ENCODE measurements around the gene GRB10. TPM values are rescaled to one million over a fixed set of nuclear protein-coding genes. Genes with fewer than 3 reads are reported as not detected.
"Not testable (repeated sequence)": the region's sequence is repeated elsewhere in the genome, so short reads cannot be mapped to it uniquely, and the experiment has no call there.

Gene GRB10
- total RNA-seq, 5 donors from 2014 or later (not counting 1 experiment from before 2014, with no cell fraction given) = 7.1 to 11.1 (median 10.1) TPM

DNA sequence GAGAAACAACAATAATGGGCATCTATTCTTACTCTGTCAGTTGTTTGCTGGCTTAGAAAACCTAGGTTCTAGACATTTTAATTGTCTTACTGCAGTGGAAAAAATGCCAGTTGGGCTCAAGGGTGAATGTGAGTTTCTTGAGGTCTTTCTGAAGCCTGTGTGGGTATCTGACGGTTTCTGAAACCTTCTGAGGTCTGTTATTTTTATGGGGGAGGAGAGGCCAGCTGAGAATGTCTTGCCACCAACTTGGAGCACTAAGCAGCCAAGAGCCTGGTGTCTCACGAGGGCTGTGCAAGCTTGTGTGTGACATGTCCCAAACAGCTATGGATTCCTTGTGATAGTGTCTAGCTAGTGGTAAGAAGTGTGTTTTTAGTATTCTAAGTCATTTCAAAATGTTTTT is 193.3 kb downstream of the GRB10 start:
- peaks cover 0 to 9% of the 10 kb centered on the region in 2 experiments for H3K27me3 ChIP-seq (replicated peaks in 1 of 2; ENCODE audit: control insufficient read depth in 2 of 2, extremely low read depth in 1 of 2, insufficient read depth in 2 of 2, low read length in 1 of 2)
- H3K4me1 ChIP-seq (ENCODE audit: control insufficient read depth in 1 of 2, extremely low read depth in 1 of 2, insufficient read depth in 2 of 2, low read length in 2 of 2) = peaks cover 0 to 4% of the 10 kb centered on the region in 2 experiments
- Mint-ChIP-seq H3K4me1 (peaks cover 2 to 4% (median 4%) of the 10 kb centered on the region in 3 donors), H3K4me3 (no peak overlapping the region), H3K36me3 (peaks cover 8% of the 10 kb centered on the region), H3K9me3 (no peaks in the 10 kb centered on the region), H3K27ac (no peak overlapping the region), H3K27me3 (peaks cover 3 to 8% of the 10 kb centered on the region in 2 donors)
- no peak overlapping the region for H3K4me3 ChIP-seq (ENCODE audit: control insufficient read depth in 1 of 2, extremely low read depth in 1 of 2, low read length in 1 of 2)
- DNase-seq (no peak), ATAC-seq (replicated peaks in 1 of 4) (no peak)
- ChIA-PET POLR2A (no interaction called here), CTCF (no interaction called here)
- no peak overlapping the region for H3K27ac ChIP-seq (ENCODE audit: low read length)
- H3K9me3 ChIP-seq = no peaks in the 10 kb centered on the region
- no peaks in the 10 kb centered on the region for H3K36me3 ChIP-seq (ENCODE audit: control insufficient read depth in 2 of 2, extremely low read depth in 1 of 2, insufficient read depth in 1 of 2, low read length in 1 of 2)
- 54% methylated on average over 2 of the region's 2 CpGs for WGBS (ENCODE audit: insufficient coverage)

DNA sequence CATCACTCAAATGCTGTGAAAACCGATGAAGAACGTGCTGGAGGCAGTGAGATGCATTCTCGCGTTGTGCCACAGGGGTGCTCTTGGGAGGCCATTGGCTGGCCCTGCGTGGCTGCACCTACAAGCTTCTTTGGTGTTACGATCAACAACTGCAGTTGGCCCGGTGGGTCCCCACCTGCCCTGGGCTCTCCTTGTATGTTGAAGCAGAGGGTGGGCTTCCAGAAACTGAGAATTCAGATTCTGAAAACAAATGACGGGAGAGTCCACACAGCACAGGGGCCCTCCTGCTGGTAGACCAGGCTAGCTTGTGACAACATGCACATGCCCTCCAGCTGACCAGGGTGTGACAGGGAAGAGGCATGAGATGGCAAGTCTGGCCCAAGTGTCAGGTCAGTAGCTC is 193.8 kb downstream of the GRB10 start:
- ChIA-PET POLR2A (no interaction called here), CTCF (no interaction called here)
- Histone ChIP-seq H3K4me1 (ENCODE audit: control insufficient read depth in 1 of 2, extremely low read depth in 1 of 2, insufficient read depth in 2 of 2, low read length in 2 of 2) (peaks cover 0 to under 1% of the 10 kb centered on the region in 2 experiments), H3K27ac (ENCODE audit: low read length) (no peak overlapping the region), H3K27me3 (replicated peaks in 1 of 2; ENCODE audit: control insufficient read depth in 2 of 2, extremely low read depth in 1 of 2, insufficient read depth in 2 of 2, low read length in 1 of 2) (peaks cover 0 to 12% of the 10 kb centered on the region in 2 experiments), H3K9me3 (no peaks in the 10 kb centered on the region), H3K4me3 (ENCODE audit: control insufficient read depth in 1 of 2, extremely low read depth in 1 of 2, low read length in 1 of 2) (no peak overlapping the region), H3K36me3 (ENCODE audit: control insufficient read depth in 2 of 2, extremely low read depth in 1 of 2, insufficient read depth in 1 of 2, low read length in 1 of 2) (no peaks in the 10 kb centered on the region)
- ATAC-seq (replicated peaks in 1 of 4) (no peak), DNase-seq (no peak)
- H3K4me3 Mint-ChIP-seq = no peak overlapping the region
- H3K27me3 Mint-ChIP-seq = peaks cover 3 to 8% of the 10 kb centered on the region in 2 donors
- H3K27ac Mint-ChIP-seq = no peak overlapping the region
- WGBS (ENCODE audit: insufficient coverage) = 83% methylated on average over 8 of the region's 8 CpGs
- H3K4me1 Mint-ChIP-seq = peaks cover 0 to under 1% (median under 1%) of the 10 kb centered on the region in 3 donors
- H3K36me3 Mint-ChIP-seq = peaks cover 8% of the 10 kb centered on the region
- peaks cover under 1 to 2% (median 2%) of the 10 kb centered on the region in 3 donors for H3K9me3 Mint-ChIP-seq

DNA sequence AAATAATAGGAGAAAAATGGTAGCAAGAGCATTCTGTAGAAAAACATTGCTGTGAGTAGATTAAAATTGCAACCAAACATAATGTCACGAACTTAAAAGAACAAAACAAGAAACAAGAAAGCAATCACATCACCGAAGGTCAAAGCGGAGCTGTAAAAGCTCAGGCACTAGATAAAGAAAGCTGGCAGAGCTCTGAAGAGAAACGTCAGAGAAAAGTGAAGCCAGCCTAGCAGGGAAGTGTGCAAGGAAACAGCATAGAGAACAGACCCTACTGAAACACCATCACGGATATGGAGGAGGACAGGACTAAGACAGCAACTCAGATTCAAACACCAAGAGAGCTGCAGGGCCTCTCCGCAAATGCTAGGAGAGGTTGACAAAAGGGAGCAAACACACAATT is 195.0 kb downstream of the GRB10 start:
- ChIA-PET CTCF (no interaction called here), POLR2A (no interaction called here)
- Mint-ChIP-seq H3K4me1 (no peaks in the 10 kb centered on the region), H3K27ac (no peak overlapping the region), H3K9me3 (peaks cover 6 to 14% (median 12%) of the 10 kb centered on the region in 3 donors), H3K4me3 (no peak overlapping the region), H3K27me3 (peaks cover 3 to 8% of the 10 kb centered on the region in 2 donors), H3K36me3 (peaks cover 7% of the 10 kb centered on the region)
- Histone ChIP-seq H3K4me1 (ENCODE audit: control insufficient read depth in 1 of 2, extremely low read depth in 1 of 2, insufficient read depth in 2 of 2, low read length in 2 of 2) (no peaks in the 10 kb centered on the region), H3K36me3 (ENCODE audit: control insufficient read depth in 2 of 2, extremely low read depth in 1 of 2, insufficient read depth in 1 of 2, low read length in 1 of 2) (no peaks in the 10 kb centered on the region), H3K27ac (ENCODE audit: low read length) (no peak overlapping the region), H3K27me3 (replicated peaks in 1 of 2; ENCODE audit: control insufficient read depth in 2 of 2, extremely low read depth in 1 of 2, insufficient read depth in 2 of 2, low read length in 1 of 2) (peaks cover 0 to 12% of the 10 kb centered on the region in 2 experiments), H3K9me3 (no peaks in the 10 kb centered on the region), H3K4me3 (ENCODE audit: control insufficient read depth in 1 of 2, extremely low read depth in 1 of 2, low read length in 1 of 2) (no peak overlapping the region)
- ATAC-seq (replicated peaks in 1 of 4) = no peak
- WGBS (ENCODE audit: insufficient coverage) = 96% methylated on average over 3 of the region's 6 CpGs
- DNase-seq = no peak

DNA sequence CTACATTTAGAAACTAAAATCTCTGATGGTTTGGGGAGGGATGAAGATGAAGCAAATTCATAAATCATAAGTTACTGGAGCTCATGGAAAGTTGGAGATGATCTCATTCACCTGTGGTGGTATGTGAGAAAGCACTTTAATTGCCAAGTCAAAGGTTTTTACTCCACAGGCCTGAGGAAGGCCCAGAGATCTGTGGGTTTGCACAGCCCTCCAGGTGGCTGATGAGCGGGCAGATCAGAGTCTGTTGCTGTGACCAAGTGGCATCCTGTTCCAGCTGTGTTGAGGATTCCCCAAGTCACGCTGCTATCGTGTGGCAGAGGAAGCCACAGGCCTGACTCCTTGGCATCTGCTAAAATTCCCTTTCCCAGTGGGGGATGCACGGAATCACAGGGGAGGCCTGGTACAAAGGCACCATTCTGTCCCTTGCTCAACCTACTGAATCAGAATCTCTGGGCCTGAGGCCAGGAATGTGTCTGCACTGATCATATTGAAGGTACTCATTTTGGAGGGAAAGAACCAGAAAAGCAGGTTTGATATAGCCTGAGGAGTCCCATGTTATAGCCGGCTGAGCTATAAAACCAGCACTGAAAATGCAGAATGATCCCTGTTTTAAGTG is 197.8 kb downstream of the GRB10 start:
- Mint-ChIP-seq H3K36me3 (no peaks in the 10 kb centered on the region), H3K4me1 (no peaks in the 10 kb centered on the region), H3K27me3 (peaks cover 12 to 14% of the 10 kb centered on the region in 2 donors), H3K27ac (no peak overlapping the region), H3K4me3 (no peak overlapping the region), H3K9me3 (peaks cover 6 to 21% (median 19%) of the 10 kb centered on the region in 3 donors)
- CTCF ChIA-PET = interaction anchor here in 1 of 2 donors (0.6 kb wide), 1 partner anchor 403 kb away, joined by 3 read pairs; no protein-coding TSS in a partner anchor
- Histone ChIP-seq H3K9me3 (no peaks in the 10 kb centered on the region), H3K27ac (ENCODE audit: low read length) (no peak overlapping the region), H3K4me3 (ENCODE audit: control insufficient read depth in 1 of 2, extremely low read depth in 1 of 2, low read length in 1 of 2) (no peak overlapping the region), H3K4me1 (ENCODE audit: control insufficient read depth in 1 of 2, extremely low read depth in 1 of 2, insufficient read depth in 2 of 2, low read length in 2 of 2) (no peaks in the 10 kb centered on the region), H3K36me3 (ENCODE audit: control insufficient read depth in 2 of 2, extremely low read depth in 1 of 2, insufficient read depth in 1 of 2, low read length in 1 of 2) (no peaks in the 10 kb centered on the region), H3K27me3 (replicated peaks in 1 of 2; ENCODE audit: control insufficient read depth in 2 of 2, extremely low read depth in 1 of 2, insufficient read depth in 2 of 2, low read length in 1 of 2) (peaks cover 0 to 7% of the 10 kb centered on the region in 2 experiments)
- DNase-seq (no peak), ATAC-seq (replicated peaks in 1 of 4) (no peak)
- POLR2A ChIA-PET = no interaction called here
- WGBS (ENCODE audit: insufficient coverage) = 58% methylated on average over 4 of the region's 5 CpGs

DNA sequence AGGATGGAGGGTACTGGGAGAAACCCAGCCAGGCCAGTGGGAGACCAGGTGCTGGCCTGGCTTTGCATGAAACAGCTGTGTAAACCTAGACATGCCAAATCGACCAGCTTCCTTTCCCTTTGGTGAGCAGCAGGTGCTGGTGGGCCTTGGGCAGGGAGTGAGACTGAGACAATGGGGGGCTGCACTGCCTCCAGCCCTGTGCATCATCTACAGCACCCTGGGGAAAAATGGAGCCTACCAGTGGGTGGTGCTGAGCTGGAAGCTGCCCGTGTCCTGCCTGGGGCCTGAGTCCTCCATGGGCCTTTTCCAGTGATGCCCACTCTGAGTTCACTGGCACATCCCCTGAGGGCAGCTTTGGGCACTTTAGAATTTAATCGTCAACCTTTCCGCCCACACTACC is 198.3 kb downstream of the GRB10 start:
- Mint-ChIP-seq H3K36me3 (no peaks in the 10 kb centered on the region), H3K27me3 (peaks cover 10 to 16% of the 10 kb centered on the region in 2 donors), H3K4me1 (no peaks in the 10 kb centered on the region), H3K9me3 (peaks cover 6 to 21% (median 19%) of the 10 kb centered on the region in 3 donors), H3K4me3 (no peak overlapping the region), H3K27ac (no peak overlapping the region)
- WGBS (ENCODE audit: insufficient coverage) = 48% methylated on average over 2 of the region's 4 CpGs
- Histone ChIP-seq H3K36me3 (ENCODE audit: control insufficient read depth in 2 of 2, extremely low read depth in 1 of 2, insufficient read depth in 1 of 2, low read length in 1 of 2) (no peaks in the 10 kb centered on the region), H3K27me3 (replicated peaks in 1 of 2; ENCODE audit: control insufficient read depth in 2 of 2, extremely low read depth in 1 of 2, insufficient read depth in 2 of 2, low read length in 1 of 2) (peaks cover 0 to 7% of the 10 kb centered on the region in 2 experiments), H3K4me3 (ENCODE audit: control insufficient read depth in 1 of 2, extremely low read depth in 1 of 2, low read length in 1 of 2) (no peak overlapping the region), H3K27ac (ENCODE audit: low read length) (no peak overlapping the region), H3K9me3 (no peaks in the 10 kb centered on the region), H3K4me1 (ENCODE audit: control insufficient read depth in 1 of 2, extremely low read depth in 1 of 2, insufficient read depth in 2 of 2, low read length in 2 of 2) (no peaks in the 10 kb centered on the region)
- DNase-seq (no peak), ATAC-seq (replicated peaks in 1 of 4) (no peak)
- POLR2A ChIA-PET = no interaction called here
- CTCF ChIA-PET = interaction anchor here in 1 of 2 donors (0.6 kb wide), 1 partner anchor 403 kb away, joined by 3 read pairs; no protein-coding TSS in a partner anchor

DNA sequence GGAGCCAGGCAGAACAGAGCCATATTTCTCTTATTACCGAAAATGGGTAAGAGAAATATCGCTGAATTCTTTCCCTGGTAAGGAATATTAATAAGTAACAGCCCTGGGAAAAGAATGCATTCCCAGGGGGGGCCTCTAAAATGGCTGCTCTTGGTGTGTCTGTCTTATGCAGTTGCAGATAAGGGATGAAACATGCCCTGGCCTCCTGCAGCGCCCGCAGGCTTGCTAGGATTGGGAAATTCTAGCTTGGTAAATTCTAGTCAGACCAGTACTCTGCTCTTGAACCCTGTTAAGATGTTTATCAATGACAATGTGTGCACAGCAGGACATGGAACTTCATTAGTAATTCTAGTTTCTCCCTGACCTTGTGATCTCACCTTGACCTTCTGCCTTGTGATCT is 199.4 kb downstream of the GRB10 start:
- WGBS (ENCODE audit: insufficient coverage) = no CpG with 5 or more reads among the region's 4 CpGs

More for the DNA sequence above, 199.4 kb downstream of the GRB10 start:
- POLR2A ChIA-PET; H3K4me1 ChIP-seq (ENCODE audit: control insufficient read depth in 1 of 2, extremely low read depth in 1 of 2, insufficient read depth in 2 of 2, low read length in 2 of 2); H3K27me3 ChIP-seq (replicated peaks in 1 of 2; ENCODE audit: control insufficient read depth in 2 of 2, extremely low read depth in 1 of 2, insufficient read depth in 2 of 2, low read length in 1 of 2); CTCF ChIA-PET; H3K27ac Mint-ChIP-seq; H3K36me3 Mint-ChIP-seq; H3K4me1 Mint-ChIP-seq; H3K4me3 ChIP-seq (ENCODE audit: control insufficient read depth in 1 of 2, extremely low read depth in 1 of 2, low read length in 1 of 2); DNase-seq; H3K36me3 ChIP-seq (ENCODE audit: control insufficient read depth in 2 of 2, extremely low read depth in 1 of 2, insufficient read depth in 1 of 2, low read length in 1 of 2); H3K9me3 ChIP-seq; H3K4me3 Mint-ChIP-seq; H3K27ac ChIP-seq (ENCODE audit: low read length); ATAC-seq (replicated peaks in 1 of 4): not testable (repeated sequence)
- H3K27me3 Mint-ChIP-seq = peaks cover 6 to 16% of the 10 kb centered on the region in 2 donors
- H3K9me3 Mint-ChIP-seq = peaks cover 6 to 21% (median 19%) of the 10 kb centered on the region in 3 donors
